Esophagus squamous epithelium (tissue), 5 donors: ENCODE results near the gene FOXP4. TPM values are rescaled to one million over a fixed set of nuclear protein-coding genes. Genes with fewer than 3 reads are reported as not detected.

Source experiments
- DNase-seq: peaks from one replicate; lab custom pipeline; 2025; lab: John Stamatoyannopoulos, UW
- H3K27ac ChIP-seq, 4 donors: fragments of 200-600 bp; sonication (generic); one replicate each; pipeline ENCODE4 v1.5.1; 2016 to 2019; ENCODE audit warnings: mild to moderate bottlenecking in 1 of 4
- H3K27me3 ChIP-seq, 4 donors: fragments of 200-600 bp; sonication (generic); 1 replicate in 3 of 4; 2 replicates in 1 of 4; pipeline versions ENCODE4 v1.5.1 to v1.6.0; 2017 to 2021; ENCODE audit warnings: antibody characterized with exemption in 1 of 4
- H3K36me3 ChIP-seq, 3 donors: fragments of 200-600 bp; sonication (generic); one replicate each; pipeline ENCODE4 v1.5.1; 2016 to 2019
- H3K4me1 ChIP-seq, 3 donors: fragments of 200-600 bp; sonication (generic); one replicate each; pipeline ENCODE4 v1.5.1; 2017 to 2019
- H3K4me3 ChIP-seq, 4 donors: fragments of 200-600 bp; sonication (generic); 1 replicate in 3 of 4; 2 replicates in 1 of 4; pipeline ENCODE4 v1.5.1; 2016 to 2019; ENCODE audit warnings: mild to moderate bottlenecking in 2 of 4, moderate library complexity in 1 of 4
- H3K9me3 ChIP-seq, 3 donors: fragments of 200-600 bp; sonication (generic); one replicate each; pipeline ENCODE4 v1.5.1; 2016 to 2019
- POLR2A ChIP-seq, 4 donors: fragments of 450-650 bp; IDR thresholded peaks; one replicate each; pipeline ENCODE4 v1.6.1; 2017; ENCODE audit warnings: antibody characterized with exemption in 4 of 4, mild to moderate bottlenecking in 4 of 4, moderate library complexity in 3 of 4
- WGBS, 2 donors: methylation state at CpG; one replicate each; pipeline ENCODE4 v1.1.5; 2018; 5-methylcytosine and 5-hydroxymethylcytosine counted together
- intact Hi-C: fragments of 100-400 bp; cut with DNase I; formaldehyde crosslinking; loops from one replicate; pipeline ENCODE4 v1.15.0; 2022
- total RNA-seq, 4 donors: library from RNA; depleted of rRNA; stranded (reverse); fragments of >200 nt; gene quantifications; one replicate each; pipeline ENCODE4 v1.1.0, GENCODE V29; 2016
- TF ChIP-seq, protein P1 (sequence below), 6 experiments: fragments of 450-650 bp in 4 of 6; fragments of 200-600 bp in 2 of 6; sonication (generic) in 2 of 6; IDR thresholded peaks; one replicate each; pipeline ENCODE4 v1.5.1; 2016 to 2019; ENCODE audit warnings: antibody characterized with exemption in 6 of 6, mild to moderate bottlenecking in 4 of 6, moderate library complexity in 4 of 6
- donor health status: DM: yes; HTN: yes; CAD: no.

The FOXP4 gene
- total RNA-seq, 4 donors from 2014 or later = 2.2 to 10.3 (median 6.8) TPM

GRCh38 chr6:41563060-41563776 is 17.0 kb downstream of the FOXP4 start:
- Histone ChIP-seq H3K9me3 (no peaks in the 10 kb centered on the region), H3K36me3 (peaks cover 0 to 38% (median 3%) of the 10 kb centered on the region in 3 donors), H3K4me3 (no peak overlapping the region), H3K27me3 (no peaks in the 10 kb centered on the region), H3K27ac (no peak overlapping the region), H3K4me1 (peaks cover 0 to 27% (median 6%) of the 10 kb centered on the region in 3 donors)
- TF ChIP-seq, protein P1, sequence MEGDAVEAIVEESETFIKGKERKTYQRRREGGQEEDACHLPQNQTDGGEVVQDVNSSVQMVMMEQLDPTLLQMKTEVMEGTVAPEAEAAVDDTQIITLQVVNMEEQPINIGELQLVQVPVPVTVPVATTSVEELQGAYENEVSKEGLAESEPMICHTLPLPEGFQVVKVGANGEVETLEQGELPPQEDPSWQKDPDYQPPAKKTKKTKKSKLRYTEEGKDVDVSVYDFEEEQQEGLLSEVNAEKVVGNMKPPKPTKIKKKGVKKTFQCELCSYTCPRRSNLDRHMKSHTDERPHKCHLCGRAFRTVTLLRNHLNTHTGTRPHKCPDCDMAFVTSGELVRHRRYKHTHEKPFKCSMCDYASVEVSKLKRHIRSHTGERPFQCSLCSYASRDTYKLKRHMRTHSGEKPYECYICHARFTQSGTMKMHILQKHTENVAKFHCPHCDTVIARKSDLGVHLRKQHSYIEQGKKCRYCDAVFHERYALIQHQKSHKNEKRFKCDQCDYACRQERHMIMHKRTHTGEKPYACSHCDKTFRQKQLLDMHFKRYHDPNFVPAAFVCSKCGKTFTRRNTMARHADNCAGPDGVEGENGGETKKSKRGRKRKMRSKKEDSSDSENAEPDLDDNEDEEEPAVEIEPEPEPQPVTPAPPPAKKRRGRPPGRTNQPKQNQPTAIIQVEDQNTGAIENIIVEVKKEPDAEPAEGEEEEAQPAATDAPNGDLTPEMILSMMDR (IDR thresholded peaks at IDR 0.05) = no peak
- TF ChIP-seq POLR2A (IDR thresholded peaks at IDR 0.05) = no peak
- intact Hi-C loops = no loop called here
- WGBS, 2 donors = 71 to 79% methylated on average over 7 to 8 of the region's 8 CpGs
- no peak for DNase-seq

- Histone ChIP-seq H3K9me3 (no peaks in the 10 kb centered on the region), H3K27ac (no peak overlapping the region), H3K27me3 (no peaks in the 10 kb centered on the region), H3K36me3 (peaks cover 0 to 51% (median 3%) of the 10 kb centered on the region in 3 donors), H3K4me1 (peaks cover 0 to 24% (median 6%) of the 10 kb centered on the region in 3 donors), H3K4me3 (no peak overlapping the region)
- TF ChIP-seq, protein P1 (IDR thresholded peaks at IDR 0.05) = no peak
- no peak for TF ChIP-seq POLR2A (IDR thresholded peaks at IDR 0.05)
- DNase-seq = no peak
- intact Hi-C loops = no loop called here
- 100% methylated on average over 4 to 5 of the region's 5 CpGs for WGBS, 2 donors
Observed at GRCh38 chr6:41564448-41565142, 18.4 kb downstream of the FOXP4 start.

GRCh38 chr6:41565701-41566100 is 19.5 kb downstream of the FOXP4 start:
- no peak for DNase-seq
- no peak overlapping the region for H3K4me3 ChIP-seq
- H3K4me1 ChIP-seq = peaks cover 0 to 13% (median 0%) of the 10 kb centered on the region in 3 donors

DNA sequence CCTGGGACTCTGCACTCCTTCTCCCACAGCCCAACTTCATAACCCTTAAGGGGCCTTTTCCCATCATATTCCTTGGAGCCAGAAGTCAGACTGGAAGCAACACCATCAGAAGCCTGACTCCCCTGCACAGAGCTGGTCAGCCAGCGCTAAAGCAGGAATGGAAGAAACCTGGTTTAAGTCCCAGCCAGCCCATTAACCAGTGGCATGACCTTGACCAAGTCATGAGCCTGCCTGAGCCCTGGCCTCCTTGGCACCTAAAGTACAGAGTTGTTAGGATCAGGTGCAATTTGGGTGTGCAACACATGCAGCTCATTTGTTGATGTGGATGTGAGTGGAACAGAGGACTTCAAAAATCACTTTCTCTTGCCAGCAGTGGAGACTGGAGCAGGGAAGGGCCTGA is 20.8 kb downstream of the FOXP4 start:
- Histone ChIP-seq H3K36me3 (peaks cover 0 to 72% (median 3%) of the 10 kb centered on the region in 3 donors), H3K4me1 (peaks cover 0 to 5% (median 0%) of the 10 kb centered on the region in 3 donors), H3K27ac (no peak overlapping the region), H3K9me3 (no peaks in the 10 kb centered on the region), H3K27me3 (no peaks in the 10 kb centered on the region), H3K4me3 (no peak overlapping the region)
- 100% methylated on average over 1 of the region's 1 CpG; no CpG with 5 or more reads in 1 of the 2 donors for WGBS, 2 donors
- TF ChIP-seq POLR2A (IDR thresholded peaks at IDR 0.05) = no peak
- TF ChIP-seq, protein P1 (IDR thresholded peaks at IDR 0.05) = no peak
- no peak for DNase-seq
- intact Hi-C loops = no loop called here

More at GRCh38 chr6:41565701-41566100, 19.5 kb downstream of the FOXP4 start:
- Histone ChIP-seq H3K27me3 (no peaks in the 10 kb centered on the region), H3K27ac (no peak overlapping the region), H3K9me3 (no peaks in the 10 kb centered on the region), H3K36me3 (peaks cover 0 to 62% (median 3%) of the 10 kb centered on the region in 3 donors)
- intact Hi-C loops = no loop called here
- WGBS, 2 donors = 100% methylated on average over 1 to 2 of the region's 13 CpGs
- no peak for TF ChIP-seq POLR2A (IDR thresholded peaks at IDR 0.05)
- TF ChIP-seq, protein P1 (IDR thresholded peaks at IDR 0.05) = no peak

GRCh38 chr6:41567684-41568083 is 21.5 kb downstream of the FOXP4 start:
- Histone ChIP-seq H3K36me3 (peaks cover 0 to 72% (median 3%) of the 10 kb centered on the region in 3 donors), H3K4me1 (peaks cover 0 to 1% (median 0%) of the 10 kb centered on the region in 3 donors)
- intact Hi-C loops = no loop called here

More at GRCh38 chr6:41567684-41568083, 21.5 kb downstream of the FOXP4 start:
- Histone ChIP-seq H3K27me3 (no peaks in the 10 kb centered on the region), H3K27ac (no peak overlapping the region), H3K4me3 (no peak overlapping the region), H3K9me3 (no peaks in the 10 kb centered on the region)
- TF ChIP-seq POLR2A (IDR thresholded peaks at IDR 0.05) = no peak
- TF ChIP-seq, protein P1 (IDR thresholded peaks at IDR 0.05) = no peak
- WGBS, 2 donors = 94 to 100% methylated on average over 1 of the region's 1 CpG
- no peak for DNase-seq
